ENCODE data around the gene CRHR1. TPM values are rescaled to one million over a fixed set of nuclear protein-coding genes. Genes with fewer than 3 reads are reported as not detected.

CRHR1 gene
- total RNA-seq, 3 donors from 2014 or later = 1.6 to 2.8 TPM; not detected in 1

GRCh38 chr17:45883063-45883462 lies 98.9 kb downstream of the CRHR1 start:
- Histone ChIP-seq H3K36me3 (no peaks in the 10 kb centered on the region), H3K9me3 (no peaks in the 10 kb centered on the region), H3K27ac (no peak overlapping the region), H3K4me1 (no peaks in the 10 kb centered on the region), H3K4me3 (no peak overlapping the region), H3K27me3 (no peaks in the 10 kb centered on the region)
- TF ChIP-seq POLR2A (IDR thresholded peaks at IDR 0.05) (no peak), CTCF (IDR thresholded peaks at IDR 0.05) (no peak), POLR2AphosphoS5 (IDR thresholded peaks at IDR 0.05) (no peak)
- intact Hi-C loops (cut with DNase I; ENCODE audit: low total_unique reads) = no loop called here
- DNase-seq (ENCODE audit: low spot score in 2 of 2) = no peak

Other genes starting within 250 kb of the CRHR1 start
- not detected for gene SPPL2C, start 60.6 kb downstream of the CRHR1 start, total RNA-seq
- gene MAPT, start 110.2 kb downstream of the CRHR1 start, total RNA-seq = 10 to 100 TPM in 2 of 3 donors, 1 to 10 TPM in 1; 9.9 to 15.1 (median 12.4) TPM
- not detected for gene STH, start 214.9 kb downstream of the CRHR1 start, total RNA-seq